ENCODE measurements around the gene EDA2R. TPM values are rescaled to one million over a fixed set of nuclear protein-coding genes. Genes with fewer than 3 reads are reported as not detected.

The EDA2R gene
- total RNA-seq, 1 experiment from 2014 or later = not detected

DNA sequence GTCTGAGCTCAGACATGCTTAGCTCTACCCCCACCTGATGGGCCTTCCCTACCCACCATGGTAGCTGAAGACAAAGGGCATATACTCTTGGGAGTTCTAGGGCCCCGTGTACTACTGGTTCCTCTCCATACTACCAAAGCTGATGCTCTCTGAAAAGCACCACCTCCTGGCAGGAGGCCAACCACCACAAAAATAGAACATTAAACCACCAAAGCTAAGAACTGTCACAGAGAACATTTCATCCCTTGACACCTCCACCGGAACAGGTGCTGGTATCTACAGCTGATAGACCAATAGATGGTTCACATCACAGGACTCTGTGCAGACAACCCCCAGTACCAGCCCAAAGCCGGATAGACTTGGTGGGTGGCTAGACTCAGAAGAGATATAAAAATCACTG is 13.4 kb downstream of the EDA2R start:
- H3K36me3 Mint-ChIP-seq (ENCODE audit: insufficient read depth, unreplicated experiment) = no peaks in the 10 kb centered on the region
- no peaks in the 10 kb centered on the region for H3K27me3 ChIP-seq (replicated peaks; ENCODE audit: control insufficient read depth, insufficient read depth, low read length)
- no peaks in the 10 kb centered on the region for H3K9me3 Mint-ChIP-seq (ENCODE audit: unreplicated experiment)
- intact Hi-C loops (cut with micrococcal nuclease; ENCODE audit: unreplicated experiment) = no loop called here
- CTCF ChIA-PET = no interaction called here
- no peaks in the 10 kb centered on the region for H3K9me3 ChIP-seq
- no peak for DNase-seq
- no peaks in the 10 kb centered on the region for H3K4me1 Mint-ChIP-seq (ENCODE audit: low read depth, unreplicated experiment)
- no peak overlapping the region for H3K27ac Mint-ChIP-seq (ENCODE audit: unreplicated experiment)
- H3K36me3 ChIP-seq (ENCODE audit: control insufficient read depth, insufficient read depth, low read length) = no peaks in the 10 kb centered on the region
- TF ChIP-seq, protein P1, sequence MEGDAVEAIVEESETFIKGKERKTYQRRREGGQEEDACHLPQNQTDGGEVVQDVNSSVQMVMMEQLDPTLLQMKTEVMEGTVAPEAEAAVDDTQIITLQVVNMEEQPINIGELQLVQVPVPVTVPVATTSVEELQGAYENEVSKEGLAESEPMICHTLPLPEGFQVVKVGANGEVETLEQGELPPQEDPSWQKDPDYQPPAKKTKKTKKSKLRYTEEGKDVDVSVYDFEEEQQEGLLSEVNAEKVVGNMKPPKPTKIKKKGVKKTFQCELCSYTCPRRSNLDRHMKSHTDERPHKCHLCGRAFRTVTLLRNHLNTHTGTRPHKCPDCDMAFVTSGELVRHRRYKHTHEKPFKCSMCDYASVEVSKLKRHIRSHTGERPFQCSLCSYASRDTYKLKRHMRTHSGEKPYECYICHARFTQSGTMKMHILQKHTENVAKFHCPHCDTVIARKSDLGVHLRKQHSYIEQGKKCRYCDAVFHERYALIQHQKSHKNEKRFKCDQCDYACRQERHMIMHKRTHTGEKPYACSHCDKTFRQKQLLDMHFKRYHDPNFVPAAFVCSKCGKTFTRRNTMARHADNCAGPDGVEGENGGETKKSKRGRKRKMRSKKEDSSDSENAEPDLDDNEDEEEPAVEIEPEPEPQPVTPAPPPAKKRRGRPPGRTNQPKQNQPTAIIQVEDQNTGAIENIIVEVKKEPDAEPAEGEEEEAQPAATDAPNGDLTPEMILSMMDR (IDR thresholded peaks at IDR 0.05; ENCODE audit: insufficient read depth in 1 of 2, low read depth in 1 of 2, low read length in 1 of 2, severe bottlenecking in 1 of 2, unreplicated experiment in 1 of 2) = no peak
- H3K4me3 ChIP-seq (ENCODE audit: low read depth, low read length) = no peak overlapping the region
- BruUV-seq (replicated peaks) = no TSS peak
- H3K4me3 Mint-ChIP-seq (ENCODE audit: unreplicated experiment) = no peak overlapping the region
- POLR2A ChIA-PET = no interaction called here
- H3K27me3 Mint-ChIP-seq (ENCODE audit: insufficient read depth, unreplicated experiment) = no peaks in the 10 kb centered on the region
- no peaks in the 10 kb centered on the region for H3K4me1 ChIP-seq

GRCh38 chrX:66622209-66622608 is 16.7 kb downstream of the EDA2R start:
- H3K4me3 ChIP-seq (ENCODE audit: low read depth, low read length) = no peak overlapping the region
- no peaks in the 10 kb centered on the region for H3K36me3 Mint-ChIP-seq (ENCODE audit: insufficient read depth, unreplicated experiment)
- H3K27me3 ChIP-seq (replicated peaks; ENCODE audit: control insufficient read depth, insufficient read depth, low read length) = no peaks in the 10 kb centered on the region
- TF ChIP-seq, protein P1 (IDR thresholded peaks at IDR 0.05; ENCODE audit: insufficient read depth in 1 of 2, low read depth in 1 of 2, low read length in 1 of 2, severe bottlenecking in 1 of 2, unreplicated experiment in 1 of 2) = no peak
- no peaks in the 10 kb centered on the region for H3K9me3 Mint-ChIP-seq (ENCODE audit: unreplicated experiment)
- ChIA-PET CTCF (no interaction called here), POLR2A (no interaction called here)
- H3K27ac Mint-ChIP-seq (ENCODE audit: unreplicated experiment) = no peak overlapping the region
- intact Hi-C loops (cut with micrococcal nuclease; ENCODE audit: unreplicated experiment) = no loop called here
- no peaks in the 10 kb centered on the region for H3K4me1 Mint-ChIP-seq (ENCODE audit: low read depth, unreplicated experiment)
- H3K27me3 Mint-ChIP-seq (ENCODE audit: insufficient read depth, unreplicated experiment) = no peaks in the 10 kb centered on the region
- H3K9me3 ChIP-seq = no peaks in the 10 kb centered on the region
- no peaks in the 10 kb centered on the region for H3K4me1 ChIP-seq
- no TSS peak for BruUV-seq (replicated peaks)
- no peak for DNase-seq
- H3K36me3 ChIP-seq (ENCODE audit: control insufficient read depth, insufficient read depth, low read length) = no peaks in the 10 kb centered on the region
- no peak overlapping the region for H3K4me3 Mint-ChIP-seq (ENCODE audit: unreplicated experiment)

DNA sequence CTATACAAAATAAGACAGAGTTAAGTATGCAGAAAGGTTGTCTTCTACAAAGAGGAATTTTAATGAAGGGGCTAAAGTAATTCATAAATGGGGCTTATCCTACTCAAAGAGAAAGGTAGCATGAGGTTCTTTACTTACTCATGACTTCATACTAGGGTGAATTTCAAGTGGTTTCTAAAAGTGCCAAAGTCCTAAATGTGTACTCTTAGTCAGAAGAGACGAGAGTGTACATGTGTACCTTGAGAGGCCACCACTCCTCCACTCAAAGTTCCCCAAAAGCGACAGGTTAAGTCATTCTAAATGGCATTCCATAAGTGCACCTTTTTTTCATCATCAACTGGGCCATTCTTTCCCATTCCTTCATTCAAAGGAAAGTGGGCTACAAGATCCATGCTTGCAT is 21.9 kb downstream of the EDA2R start:
- no TSS peak for BruUV-seq (replicated peaks)
- Histone ChIP-seq H3K4me3 (ENCODE audit: low read depth, low read length) (no peak overlapping the region), H3K4me1 (no peaks in the 10 kb centered on the region), H3K36me3 (ENCODE audit: control insufficient read depth, insufficient read depth, low read length) (no peaks in the 10 kb centered on the region), H3K27me3 (replicated peaks; ENCODE audit: control insufficient read depth, insufficient read depth, low read length) (no peaks in the 10 kb centered on the region), H3K9me3 (no peaks in the 10 kb centered on the region)
- Mint-ChIP-seq H3K4me3 (ENCODE audit: unreplicated experiment) (no peak overlapping the region), H3K27ac (ENCODE audit: unreplicated experiment) (no peak overlapping the region), H3K36me3 (ENCODE audit: insufficient read depth, unreplicated experiment) (no peaks in the 10 kb centered on the region), H3K4me1 (ENCODE audit: low read depth, unreplicated experiment) (no peaks in the 10 kb centered on the region), H3K27me3 (ENCODE audit: insufficient read depth, unreplicated experiment) (no peaks in the 10 kb centered on the region), H3K9me3 (ENCODE audit: unreplicated experiment) (no peaks in the 10 kb centered on the region)
- no peak for DNase-seq
- intact Hi-C loops (cut with micrococcal nuclease; ENCODE audit: unreplicated experiment) = no loop called here
- CTCF ChIA-PET = no interaction called here
- TF ChIP-seq, protein P1 (IDR thresholded peaks at IDR 0.05; ENCODE audit: insufficient read depth in 1 of 2, low read depth in 1 of 2, low read length in 1 of 2, severe bottlenecking in 1 of 2, unreplicated experiment in 1 of 2) = no peak
- POLR2A ChIA-PET = no interaction called here
